Muscle layer of duodenum (tissue), 2 donors: ENCODE measurements around the gene YWHAQ.

Source experiments
- H3K27ac ChIP-seq: one replicate; pipeline ENCODE4 v1.7.0; 2013; ENCODE audit warnings: mild to moderate bottlenecking, low read length
- H3K27me3 ChIP-seq: one replicate; pipeline ENCODE4 v1.7.0; 2013; ENCODE audit warnings: low read depth, mild to moderate bottlenecking, control low read depth, low read length
- H3K36me3 ChIP-seq, 2 donors: one replicate each; pipeline ENCODE4 v1.7.0; 2013; ENCODE audit warnings: low read length in 2 of 2, control low read depth in 1 of 2, mild to moderate bottlenecking in 1 of 2; ENCODE audit not compliant: insufficient read depth in 2 of 2, control insufficient read depth in 1 of 2
- H3K4me1 ChIP-seq, 2 donors: one replicate each; pipeline ENCODE4 v1.7.0; 2013; ENCODE audit warnings: low read length in 2 of 2, mild to moderate bottlenecking in 2 of 2, control low read depth in 1 of 2, moderate library complexity in 1 of 2; ENCODE audit not compliant: insufficient read depth in 2 of 2, control insufficient read depth in 1 of 2
- H3K4me3 ChIP-seq, 2 donors: one replicate each; pipeline ENCODE4 v1.7.0; 2013; ENCODE audit warnings: low read length in 2 of 2, low read depth in 1 of 2, mild to moderate bottlenecking in 1 of 2
- H3K9me3 ChIP-seq, 2 donors: one replicate each; pipeline ENCODE4 v1.7.0; 2013; ENCODE audit warnings: low read length in 2 of 2, control low read depth in 1 of 2, mild to moderate bottlenecking in 1 of 2; ENCODE audit not compliant: control insufficient read depth in 1 of 2
- donor health status: healthy.

The YWHAQ gene

DNA sequence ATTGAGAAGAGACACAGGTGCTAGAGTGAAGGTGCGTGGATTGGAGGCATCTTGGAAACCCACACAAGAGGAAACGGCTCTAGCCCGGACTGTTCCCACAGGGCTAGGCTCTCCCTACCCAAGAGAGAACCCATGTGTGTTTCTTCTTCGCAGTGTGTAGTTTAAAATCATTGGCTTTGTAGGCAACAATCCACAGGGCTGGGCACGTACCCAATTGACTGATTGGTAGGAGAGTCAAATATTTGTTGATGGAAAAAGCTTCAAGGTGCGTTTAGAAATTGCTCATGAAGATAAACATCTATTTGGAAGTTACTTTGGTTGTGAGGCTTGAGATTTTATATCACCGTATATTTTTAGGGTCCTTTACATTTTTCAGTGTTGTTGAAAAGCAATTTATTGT is 13.2 kb upstream of the YWHAQ start:
- Histone ChIP-seq H3K4me1 (peaks cover under 1 to 9% of the 10 kb centered on the region in 2 donors), H3K27me3 (no peaks in the 10 kb centered on the region), H3K9me3 (no peaks in the 10 kb centered on the region), H3K36me3 (no peaks in the 10 kb centered on the region), H3K27ac (no peak overlapping the region), H3K4me3 (no peak overlapping the region)

DNA sequence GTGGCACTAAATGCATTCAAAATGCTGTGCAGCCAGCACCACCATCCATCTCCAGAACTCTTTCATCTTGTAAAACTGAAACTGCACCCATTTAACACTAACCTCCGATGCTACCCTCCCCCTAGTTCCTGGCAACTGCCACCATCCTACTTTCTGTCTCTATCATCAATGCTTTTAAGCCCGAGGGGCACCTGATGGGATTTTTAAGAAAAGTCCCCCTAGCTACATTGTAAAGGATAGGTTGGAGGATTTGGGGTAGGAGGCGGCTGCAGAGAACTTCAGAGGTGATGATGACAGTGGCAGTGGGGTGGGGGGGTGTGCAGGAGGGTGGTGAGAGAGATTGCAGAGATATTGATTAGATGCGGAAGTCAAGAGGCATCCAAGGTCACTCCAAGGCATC is 10.8 kb upstream of the YWHAQ start:
- no peaks in the 10 kb centered on the region for H3K36me3 ChIP-seq
- no peak overlapping the region for H3K27ac ChIP-seq
- no peaks in the 10 kb centered on the region for H3K9me3 ChIP-seq
- peaks cover 14 to 24% of the 10 kb centered on the region in 2 donors for H3K4me1 ChIP-seq
- no peaks in the 10 kb centered on the region for H3K27me3 ChIP-seq
- no peak overlapping the region for H3K4me3 ChIP-seq

DNA sequence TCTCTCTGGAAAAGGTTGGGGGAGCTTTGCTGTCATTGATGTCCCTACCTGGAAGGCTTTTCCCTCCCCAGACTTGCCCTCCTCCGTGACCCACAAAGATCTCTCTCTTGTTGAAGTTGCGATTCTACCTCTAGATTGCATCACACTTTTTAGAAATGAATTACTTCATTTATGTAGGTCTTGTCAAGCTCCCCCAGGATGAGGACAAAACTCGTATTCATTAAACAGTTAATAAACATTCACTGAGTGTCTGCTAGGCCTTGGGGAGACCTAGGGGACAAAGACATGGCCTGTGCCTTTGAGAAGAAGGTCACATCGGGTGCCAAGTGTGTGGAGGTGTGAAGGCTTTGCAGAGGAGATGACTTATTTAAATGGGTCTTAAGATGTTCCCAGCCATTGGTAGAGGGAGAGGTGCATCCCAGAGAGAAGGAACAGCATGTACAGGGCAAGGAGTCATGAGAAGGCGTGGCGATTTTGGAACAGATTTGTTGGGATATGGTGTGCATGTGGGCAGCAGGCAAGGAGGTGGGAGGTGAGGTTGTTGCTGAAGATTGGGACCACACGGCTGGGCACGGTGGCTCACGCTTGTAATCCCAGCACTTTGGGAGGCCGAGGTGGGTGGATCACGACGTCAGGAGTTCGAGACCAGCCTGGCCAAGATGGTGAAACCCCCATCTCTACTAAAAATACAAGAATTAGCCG is 9.8 kb upstream of the YWHAQ start:
- Histone ChIP-seq H3K36me3 (no peaks in the 10 kb centered on the region), H3K9me3 (no peaks in the 10 kb centered on the region), H3K4me3 (no peak overlapping the region), H3K27me3 (no peaks in the 10 kb centered on the region), H3K4me1 (peaks cover 14 to 24% of the 10 kb centered on the region in 2 donors), H3K27ac (no peak overlapping the region)

DNA sequence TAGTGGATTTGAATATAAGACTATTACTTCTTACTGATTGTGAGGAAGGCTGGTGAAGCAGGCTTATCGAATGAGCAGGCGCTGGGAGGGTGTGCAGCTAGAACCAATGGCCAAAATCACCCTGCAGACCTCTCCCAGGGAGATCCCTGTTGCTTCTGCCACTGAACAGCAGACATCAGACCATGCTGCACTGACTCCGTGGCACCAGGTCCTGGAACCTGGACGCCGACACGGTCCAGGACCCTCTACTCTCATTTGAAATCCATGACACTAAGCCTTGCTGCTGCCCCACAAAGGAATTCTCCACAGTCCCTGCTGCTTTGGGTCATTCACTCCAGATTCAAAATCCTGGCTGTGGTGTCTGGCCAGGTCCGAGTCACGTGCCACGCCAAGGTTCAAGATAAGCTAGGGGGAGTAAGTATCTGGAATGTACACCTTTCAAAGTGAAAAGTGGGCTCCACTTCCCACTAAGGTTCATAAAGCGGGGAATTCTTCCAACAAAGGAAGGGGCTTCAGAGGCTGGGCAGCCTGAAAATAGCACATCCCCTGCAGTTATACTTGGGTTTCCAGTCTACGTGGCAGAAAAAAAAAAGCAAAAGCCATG is 9.0 kb upstream of the YWHAQ start:
- Histone ChIP-seq H3K27me3 (no peaks in the 10 kb centered on the region), H3K27ac (no peak overlapping the region), H3K36me3 (no peaks in the 10 kb centered on the region), H3K4me3 (no peak overlapping the region), H3K4me1 (peaks cover 14 to 24% of the 10 kb centered on the region in 2 donors), H3K9me3 (no peaks in the 10 kb centered on the region)

DNA sequence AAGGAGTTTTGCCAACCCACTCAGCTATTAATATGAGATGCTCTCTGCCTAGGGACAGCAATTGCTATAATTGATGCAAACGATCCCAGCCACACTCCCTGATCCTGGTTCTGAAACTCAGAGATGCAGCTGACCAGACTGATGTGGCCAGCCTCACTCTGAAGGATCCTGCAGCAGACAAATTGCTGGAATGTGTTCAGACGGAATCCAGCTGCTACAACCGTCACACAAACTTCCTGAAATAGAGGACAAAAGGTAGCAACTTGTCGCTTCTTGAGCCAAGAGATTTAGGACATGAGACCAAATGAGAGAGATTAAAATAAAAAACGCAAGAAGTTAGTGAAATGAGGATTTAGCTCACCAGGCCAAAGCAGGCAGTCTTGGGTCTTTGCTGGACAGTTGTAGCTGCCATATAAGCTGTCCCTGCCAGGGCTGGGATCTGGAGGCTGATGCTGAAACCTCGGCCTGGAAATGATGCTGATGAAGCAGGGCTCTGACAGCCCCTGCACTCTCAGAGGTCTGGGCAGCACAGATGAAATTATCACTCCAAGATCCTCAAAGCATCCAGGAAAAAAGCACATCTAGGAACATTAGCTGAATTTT is 8.3 kb upstream of the YWHAQ start:
- no peaks in the 10 kb centered on the region for H3K27me3 ChIP-seq

DNA sequence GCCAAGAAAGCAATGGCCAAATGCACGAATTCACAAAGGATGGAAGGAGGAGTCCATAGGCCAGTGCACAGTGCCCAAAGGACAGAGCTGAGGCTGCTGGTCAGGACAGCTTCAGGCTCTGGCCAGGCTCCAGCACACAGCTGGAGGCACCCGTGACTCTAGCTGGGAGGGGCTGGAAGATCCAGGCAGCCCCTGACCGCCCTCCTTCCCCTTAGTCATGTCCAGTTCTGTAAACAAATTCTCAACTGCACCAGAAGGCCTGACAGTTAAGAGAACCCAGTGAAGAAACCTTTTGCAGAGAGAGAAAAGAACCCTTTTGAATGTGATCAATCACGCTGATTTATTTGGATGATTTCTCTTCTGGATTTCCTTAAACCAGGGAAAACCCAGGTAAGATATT is 7.7 kb upstream of the YWHAQ start:
- H3K27ac ChIP-seq = no peak overlapping the region
- H3K4me3 ChIP-seq = no peak overlapping the region
- H3K36me3 ChIP-seq = no peaks in the 10 kb centered on the region
- H3K4me1 ChIP-seq = peaks cover 14 to 24% of the 10 kb centered on the region in 2 donors
- H3K27me3 ChIP-seq = no peaks in the 10 kb centered on the region
- no peaks in the 10 kb centered on the region for H3K9me3 ChIP-seq

More for the DNA sequence above, 8.3 kb upstream of the YWHAQ start:
- no peaks in the 10 kb centered on the region for H3K9me3 ChIP-seq
- no peak overlapping the region for H3K27ac ChIP-seq
- H3K4me3 ChIP-seq = no peak overlapping the region
- H3K36me3 ChIP-seq = no peaks in the 10 kb centered on the region
- peaks cover 14 to 24% of the 10 kb centered on the region in 2 donors for H3K4me1 ChIP-seq

DNA sequence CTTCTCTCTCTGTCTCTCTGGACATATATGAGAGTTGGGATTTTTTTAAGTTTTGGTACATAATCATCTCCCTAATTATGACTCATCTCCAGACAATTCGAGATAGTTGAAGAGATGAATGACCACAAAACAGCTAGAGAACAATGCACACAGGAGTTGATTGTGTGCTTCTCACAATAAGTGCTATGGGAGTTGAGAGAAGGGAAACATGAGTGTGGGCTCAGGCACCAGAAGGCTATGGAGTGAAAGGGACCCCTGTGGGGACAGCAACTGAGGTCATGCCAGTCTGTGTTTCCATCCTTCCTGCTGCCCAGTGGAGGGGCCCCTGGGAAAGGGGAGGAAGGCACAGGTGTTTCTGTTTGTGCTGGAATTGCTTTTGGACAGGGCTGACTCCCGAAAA is 6.5 kb upstream of the YWHAQ start:
- Histone ChIP-seq H3K9me3 (no peaks in the 10 kb centered on the region), H3K36me3 (no peaks in the 10 kb centered on the region)

DNA sequence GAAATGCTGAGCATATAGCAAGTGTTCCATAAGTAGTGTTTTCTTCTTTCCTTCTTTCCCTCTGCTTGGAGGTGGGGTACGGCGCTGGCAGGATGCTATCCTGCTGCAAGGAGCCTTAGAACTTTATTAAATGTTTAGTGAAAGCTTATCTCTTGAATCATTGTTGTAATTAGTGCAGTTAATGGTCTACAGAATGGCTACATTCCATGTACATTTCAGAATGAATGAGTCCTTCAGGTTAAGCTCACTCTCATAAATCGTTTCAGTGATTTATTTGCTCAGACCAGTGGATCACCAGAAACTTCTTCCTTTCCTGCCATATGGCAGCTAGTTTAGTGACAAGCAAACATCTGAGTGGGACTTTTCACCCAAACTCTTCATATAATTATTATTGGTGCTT is 3.3 kb upstream of the YWHAQ start:
- Histone ChIP-seq H3K27ac (no peak overlapping the region), H3K4me3 (no peak overlapping the region), H3K4me1 (peaks cover 14 to 20% of the 10 kb centered on the region in 2 donors), H3K36me3 (peaks cover 0 to 5% of the 10 kb centered on the region in 2 donors), H3K9me3 (no peaks in the 10 kb centered on the region), H3K27me3 (no peaks in the 10 kb centered on the region)

More for the DNA sequence above, 6.5 kb upstream of the YWHAQ start:
- Histone ChIP-seq H3K4me1 (peaks cover 14 to 24% of the 10 kb centered on the region in 2 donors), H3K27me3 (no peaks in the 10 kb centered on the region), H3K27ac (no peak overlapping the region), H3K4me3 (no peak overlapping the region)

DNA sequence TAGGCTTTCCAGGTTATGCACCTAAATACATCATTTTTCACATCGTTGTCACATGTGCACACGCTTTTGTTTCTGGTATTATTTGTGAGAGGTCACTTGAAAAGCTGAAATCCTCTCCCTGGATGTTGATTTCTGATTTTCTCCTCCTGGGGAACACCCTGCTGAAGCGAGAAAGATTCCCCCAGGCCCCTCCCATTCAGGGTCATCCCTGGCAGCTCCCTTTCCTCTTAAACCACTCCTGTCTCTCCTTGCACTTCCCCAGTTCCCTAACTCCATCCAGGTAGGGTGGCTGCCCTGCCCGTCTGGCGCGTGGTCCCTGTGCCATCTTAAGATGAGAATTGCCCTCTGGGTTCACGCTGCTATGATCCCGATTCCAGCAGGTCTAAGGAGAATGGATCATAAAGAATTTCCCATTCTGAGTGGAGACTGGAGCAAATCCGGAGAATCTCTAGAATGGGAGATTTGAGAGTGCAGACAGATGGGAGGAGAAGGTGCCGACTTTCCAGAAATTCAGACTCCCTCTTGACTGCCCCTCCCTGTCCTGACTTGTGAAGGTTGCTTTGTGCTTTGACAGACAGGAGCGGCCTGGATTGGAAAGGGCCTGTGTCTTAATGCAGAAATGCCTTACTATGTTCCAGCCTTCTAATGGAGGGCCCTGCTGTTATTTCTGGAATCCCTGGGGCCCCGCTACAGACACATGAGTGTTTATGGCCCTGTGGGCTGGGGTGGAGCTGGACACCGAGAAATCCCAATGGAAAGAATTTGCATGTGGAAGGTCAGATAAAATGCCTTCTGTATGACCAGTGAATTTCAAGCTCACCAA is 1.3 kb upstream of the YWHAQ start:
- no peaks in the 10 kb centered on the region for H3K27me3 ChIP-seq
- no peak overlapping the region for H3K27ac ChIP-seq
- peaks cover 0 to 24% of the 10 kb centered on the region in 2 donors for H3K4me1 ChIP-seq
- H3K9me3 ChIP-seq = no peaks in the 10 kb centered on the region
- peaks cover 0 to 5% of the 10 kb centered on the region in 2 donors for H3K36me3 ChIP-seq
- H3K4me3 ChIP-seq = no peak overlapping the region

DNA sequence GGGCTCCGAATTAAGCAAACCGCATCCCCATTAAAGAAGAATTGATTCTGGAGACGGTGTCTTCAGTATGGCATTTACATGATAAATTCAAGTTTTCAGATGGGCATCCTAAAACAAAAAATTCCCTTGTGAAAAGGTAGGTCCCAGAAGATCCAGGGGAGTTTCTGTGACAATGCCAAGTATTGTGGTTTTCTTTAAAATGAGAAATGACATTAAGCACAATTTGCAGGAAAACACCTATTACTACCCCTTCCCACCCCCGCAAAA is 689 bp upstream of the YWHAQ start:
- Histone ChIP-seq H3K36me3 (peaks cover 0 to 5% of the 10 kb centered on the region in 2 donors), H3K27ac (no peak overlapping the region), H3K4me1 (peaks cover 0 to 28% of the 10 kb centered on the region in 2 donors), H3K9me3 (no peaks in the 10 kb centered on the region), H3K4me3 (peak overlapping the region; percentile 62 to 70), H3K27me3 (no peaks in the 10 kb centered on the region)

DNA sequence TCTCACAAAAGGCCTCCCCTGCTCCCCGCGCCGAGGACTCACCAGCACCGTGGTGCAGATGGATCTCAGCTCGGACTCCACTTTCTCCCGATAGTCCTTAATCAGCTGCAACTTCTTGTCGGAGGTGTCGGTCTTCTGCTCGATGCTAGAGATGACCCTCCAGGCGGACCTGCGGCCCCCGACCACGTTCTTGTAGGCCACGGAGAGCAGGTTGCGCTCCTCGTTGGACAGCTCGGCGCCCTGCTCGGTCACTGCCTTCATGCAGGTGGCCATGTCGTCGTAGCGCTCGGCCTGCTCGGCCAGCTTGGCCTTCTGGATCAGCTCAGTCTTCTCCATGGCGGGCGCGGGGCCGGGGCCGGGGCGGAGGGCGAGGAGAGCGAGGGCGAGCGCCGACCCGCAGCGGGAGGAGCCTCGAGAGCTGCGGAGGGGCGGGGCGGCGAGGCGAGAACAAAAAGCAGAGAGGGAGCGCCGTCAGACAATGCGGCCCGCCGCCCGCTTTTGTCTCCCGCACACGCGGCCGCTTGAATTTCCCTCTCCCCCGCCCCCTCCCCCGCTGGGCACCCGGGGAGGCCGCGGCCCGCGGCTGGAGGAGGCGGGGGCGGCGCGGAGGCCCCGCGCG is 571 bp downstream of the YWHAQ start:
- H3K27ac ChIP-seq = peak overlapping the region; percentile 95
- no peaks in the 10 kb centered on the region for H3K27me3 ChIP-seq
- peaks cover 5 to 38% of the 10 kb centered on the region in 2 donors for H3K4me1 ChIP-seq
- H3K4me3 ChIP-seq = peak overlapping the region; percentile 70 to 94
- no peaks in the 10 kb centered on the region for H3K9me3 ChIP-seq
- H3K36me3 ChIP-seq = peaks cover 4 to 5% of the 10 kb centered on the region in 2 donors
